ENCODE measurements around the gene PROC.

- no peak for TF ChIP-seq CTCF (IDR thresholded peaks at IDR 0.05; ENCODE audit: insufficient read depth, low read length, poor library complexity, severe bottlenecking)
- no peak for TF ChIP-seq EZH2phosphoT487 (conservative IDR thresholded peaks at IDR 0.05; ENCODE audit: low read length)
Observed at GRCh38 chr2:127475788-127476187, 57.6 kb downstream of the PROC start.

All from SU-DHL-6 (cell line).